Urothelium cell line (cell line): Measurements from ENCODE around the gene NMNAT2.

Source experiments
- DNase-seq: peaks from one replicate; pipeline ENCODE4 v3.0.0; 2011; ENCODE audit warnings: low spot score, mixed read lengths
- FAIRE-seq: peaks from 2 replicates; lab custom pipeline; 2011; peaks lifted over from hg19 to GRCh38; lab: Jason Lieb, UNC

Gene NMNAT2

DNA sequence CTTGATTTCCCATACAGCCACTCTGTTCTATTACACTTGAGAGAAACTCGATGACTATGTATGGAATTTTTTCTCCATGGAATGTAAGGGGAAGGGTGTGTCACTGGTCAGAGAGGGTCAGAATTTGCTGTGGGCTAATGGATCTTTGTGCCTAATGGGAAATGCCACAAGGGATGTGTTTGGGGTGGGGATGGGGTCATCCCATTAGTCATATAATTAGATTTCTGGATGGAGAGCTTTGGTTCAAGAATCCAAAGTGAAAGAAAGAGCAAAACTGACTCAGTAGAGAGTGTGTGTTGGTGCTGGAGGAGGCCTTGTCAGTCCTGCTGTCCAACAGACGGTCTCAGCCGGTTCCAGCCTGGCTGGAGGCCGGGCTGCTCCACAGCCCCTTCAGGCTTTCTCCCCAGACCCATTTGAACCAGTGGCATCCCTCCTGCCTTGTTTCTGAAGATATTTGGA, 145.8 kb downstream of the NMNAT2 start:
- DNase-seq (peak; percentile 42), FAIRE-seq (no peak)

DNA sequence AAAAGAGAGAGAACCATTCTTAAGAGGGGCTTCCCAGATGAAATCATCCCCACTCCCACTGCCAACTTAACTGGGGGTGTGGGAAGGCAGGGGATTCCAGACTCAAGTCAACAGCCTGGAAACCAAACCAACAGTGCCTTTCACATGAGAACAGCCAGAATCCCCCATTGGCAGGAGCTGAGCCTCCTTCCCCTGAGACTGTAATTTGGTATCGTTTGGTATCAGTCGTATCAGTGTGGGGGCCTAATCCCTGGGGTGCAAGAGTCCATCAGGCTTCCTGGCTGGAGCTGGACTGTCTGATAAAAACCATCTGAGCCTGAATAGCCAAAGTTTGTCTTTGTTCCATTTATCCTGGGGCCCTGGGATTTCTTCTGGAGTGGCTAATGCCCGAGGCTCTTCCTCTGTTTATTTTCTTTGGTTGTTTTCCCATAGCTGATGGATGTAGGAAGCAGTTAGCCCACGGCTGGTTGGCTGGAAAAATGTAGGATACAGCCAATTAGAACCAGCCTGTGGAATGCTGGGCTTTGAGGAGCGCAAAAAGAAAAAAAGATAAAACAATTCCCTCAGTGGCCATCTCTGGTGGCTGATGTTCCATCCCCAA, 147.5 kb downstream of the NMNAT2 start:
- DNase-seq (no peak), FAIRE-seq (no peak)

GRCh38 chr1:183267646-183268431, 150.3 kb downstream of the NMNAT2 start:
- DNase-seq (no peak), FAIRE-seq (no peak)

- FAIRE-seq (no peak), DNase-seq (no peak)
Measured at GRCh38 chr1:183263886-183264602, 154.1 kb downstream of the NMNAT2 start.

GRCh38 chr1:183262628-183263200, 155.5 kb downstream of the NMNAT2 start:
- DNase-seq, result no peak

DNA sequence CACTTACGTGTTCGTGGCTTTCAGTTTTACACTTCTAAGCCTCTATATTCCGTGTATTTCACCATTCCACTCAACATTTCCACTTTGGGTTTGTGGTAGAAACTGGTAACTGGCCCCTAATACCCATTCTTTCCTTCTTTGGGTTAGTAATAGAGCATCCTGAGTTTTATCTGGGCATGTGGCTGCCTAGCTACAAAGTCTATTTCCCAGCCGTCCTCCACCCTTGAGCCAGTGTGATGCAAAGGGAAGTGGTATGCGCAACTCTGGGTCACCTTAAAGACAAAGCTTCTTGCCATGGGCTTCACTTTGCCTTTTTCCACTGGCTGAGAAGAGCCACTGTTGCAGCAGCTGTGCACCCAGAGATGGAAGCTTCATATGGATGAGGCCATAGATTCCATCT, 158.3 kb downstream of the NMNAT2 start:
- DNase-seq, result no peak

More at GRCh38 chr1:183262628-183263200, 155.5 kb downstream of the NMNAT2 start:
- FAIRE-seq, result no peak

DNA sequence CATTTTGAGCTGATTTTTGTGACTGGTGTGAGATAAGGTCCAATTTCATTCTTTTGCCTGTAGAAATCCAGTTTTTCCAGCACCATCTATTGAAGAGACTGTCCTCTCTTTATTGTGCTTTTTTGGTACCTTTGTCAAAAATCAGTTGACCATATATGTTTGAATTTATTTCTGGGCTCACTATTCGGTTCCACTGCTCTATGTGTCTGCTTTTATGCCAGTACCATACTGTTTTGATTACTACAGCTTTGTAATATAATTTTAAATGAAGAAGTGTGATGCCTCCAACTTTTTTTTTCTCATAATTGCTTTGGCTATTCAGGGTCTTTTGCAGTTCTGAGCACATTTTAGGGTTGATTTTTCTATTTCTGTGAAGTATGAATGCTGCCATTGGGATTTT, 163.1 kb downstream of the NMNAT2 start:
- no peak for FAIRE-seq
- DNase-seq, result no peak

More for the DNA sequence above, 158.3 kb downstream of the NMNAT2 start:
- no peak for FAIRE-seq

DNA sequence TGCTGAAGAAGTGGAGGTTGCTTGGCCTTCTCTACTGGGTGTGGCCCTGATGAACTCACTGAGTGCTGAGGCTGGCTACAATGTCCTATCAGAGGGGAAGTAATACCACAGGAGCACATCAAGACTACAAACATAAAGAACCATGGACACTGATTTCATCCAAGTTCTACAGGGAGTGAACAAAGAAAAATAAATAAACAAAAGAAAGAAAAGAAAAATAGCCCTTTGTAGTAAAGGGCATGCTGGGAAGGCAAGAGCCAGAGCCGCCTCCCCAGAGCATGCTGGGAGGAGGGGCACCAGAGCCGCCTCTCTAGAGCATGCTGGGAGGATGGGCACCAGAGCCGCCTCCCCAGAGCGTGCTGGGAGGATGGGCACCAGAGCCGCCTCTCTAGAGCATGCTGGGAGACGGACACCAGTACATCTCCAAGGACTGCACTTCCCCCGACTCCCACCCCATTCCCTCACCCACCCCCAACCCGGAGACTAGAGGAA, 166.2 kb downstream of the NMNAT2 start:
- FAIRE-seq (no peak), DNase-seq (no peak)

DNA sequence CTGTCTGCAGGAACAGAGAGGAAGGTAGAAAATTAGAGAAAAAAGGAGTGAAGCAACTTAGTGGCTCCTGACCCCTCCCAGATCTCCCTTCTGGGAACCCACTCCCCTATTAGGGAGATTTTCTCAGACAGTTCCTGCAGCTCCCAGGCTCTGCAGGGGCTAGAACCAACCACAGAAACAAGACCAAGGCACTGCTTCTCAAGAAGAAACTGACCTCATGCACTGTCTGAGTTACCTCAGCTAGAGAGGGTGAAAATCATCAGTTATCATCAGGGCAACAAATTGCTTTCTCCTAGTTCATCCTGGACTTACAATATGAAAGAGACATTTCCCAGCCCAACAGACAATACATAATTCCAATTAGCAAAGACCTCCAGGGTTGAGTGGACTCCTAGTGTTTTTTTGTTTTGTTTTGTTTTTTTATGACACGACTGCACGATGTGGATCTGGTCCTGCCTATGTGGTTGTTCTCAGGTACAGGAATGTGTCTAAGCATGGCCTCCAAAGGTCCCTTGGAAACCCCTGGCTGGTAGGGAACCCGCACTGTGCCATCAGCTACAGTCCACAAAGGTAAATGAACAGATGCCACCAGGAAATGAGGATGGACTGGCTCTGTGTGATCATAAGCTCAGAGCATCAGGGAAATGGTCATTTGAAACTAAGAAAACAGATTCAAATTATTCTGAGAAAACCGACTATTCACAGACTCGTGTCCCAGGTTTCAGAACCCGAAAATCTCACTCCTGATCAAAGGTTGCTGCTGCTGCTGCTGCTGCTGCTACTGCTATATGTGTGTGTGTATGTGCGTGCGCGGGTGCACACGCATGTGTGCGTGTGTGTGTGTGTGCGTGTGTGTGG, 166.8 kb downstream of the NMNAT2 start:
- no peak for FAIRE-seq
- DNase-seq, result no peak

- no peak for DNase-seq
Measured at GRCh38 chr1:183249941-183250452, 168.2 kb downstream of the NMNAT2 start.

DNA sequence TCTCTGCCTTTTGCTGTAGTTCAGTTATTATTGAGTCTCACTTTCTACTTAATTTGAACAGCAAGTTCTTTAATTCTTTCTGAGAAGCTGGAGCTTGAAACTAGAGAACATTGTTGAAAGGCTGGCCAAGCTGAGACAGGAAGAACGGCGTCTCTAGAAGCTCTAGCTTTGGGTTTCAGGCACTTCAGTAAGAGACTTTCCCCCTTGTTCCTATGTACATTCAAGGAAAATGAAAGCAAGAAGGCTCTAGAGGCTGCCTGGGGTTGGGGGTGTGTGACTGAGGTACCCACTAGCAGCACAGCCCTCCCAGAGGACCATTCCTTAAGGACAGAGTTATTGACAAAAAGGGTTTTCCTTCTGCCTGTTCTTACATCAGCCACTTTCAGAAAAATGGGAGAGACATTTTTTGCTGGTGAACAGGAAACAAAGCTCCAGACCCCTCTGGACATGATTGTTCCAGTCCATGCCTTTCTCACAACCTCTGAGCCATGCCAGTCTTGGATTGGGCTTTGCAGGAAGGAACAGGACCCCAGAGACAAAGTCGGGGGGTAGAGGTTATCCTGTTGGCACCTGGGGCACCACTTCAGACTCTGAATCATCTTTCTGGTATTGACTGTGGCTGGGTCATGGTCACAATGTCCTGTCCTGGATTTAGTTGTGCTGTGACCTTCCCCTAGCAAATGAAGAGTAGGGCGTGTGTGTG, 169.0 kb downstream of the NMNAT2 start:
- FAIRE-seq, result no peak
- no peak for DNase-seq

More at GRCh38 chr1:183249941-183250452, 168.2 kb downstream of the NMNAT2 start:
- no peak for FAIRE-seq

DNA sequence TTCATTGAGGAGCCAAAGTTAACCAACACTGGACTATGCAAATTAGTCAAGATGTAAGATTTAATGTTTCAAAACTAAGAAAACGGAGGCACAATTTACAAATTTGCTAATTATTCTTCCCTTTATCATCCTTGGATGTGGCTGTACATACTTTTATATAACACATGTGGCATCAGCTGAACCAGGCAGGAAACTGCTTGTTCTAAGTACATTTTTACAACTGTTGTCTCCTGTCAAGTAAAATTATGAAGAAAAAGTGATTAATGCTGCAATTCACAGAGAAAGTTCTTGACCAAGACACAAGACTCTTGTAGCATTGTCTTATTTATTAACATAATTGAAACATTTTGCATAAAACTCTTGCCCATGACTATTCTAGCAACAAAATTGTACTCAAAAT, 170.2 kb downstream of the NMNAT2 start:
- DNase-seq, result no peak
- no peak for FAIRE-seq

DNA sequence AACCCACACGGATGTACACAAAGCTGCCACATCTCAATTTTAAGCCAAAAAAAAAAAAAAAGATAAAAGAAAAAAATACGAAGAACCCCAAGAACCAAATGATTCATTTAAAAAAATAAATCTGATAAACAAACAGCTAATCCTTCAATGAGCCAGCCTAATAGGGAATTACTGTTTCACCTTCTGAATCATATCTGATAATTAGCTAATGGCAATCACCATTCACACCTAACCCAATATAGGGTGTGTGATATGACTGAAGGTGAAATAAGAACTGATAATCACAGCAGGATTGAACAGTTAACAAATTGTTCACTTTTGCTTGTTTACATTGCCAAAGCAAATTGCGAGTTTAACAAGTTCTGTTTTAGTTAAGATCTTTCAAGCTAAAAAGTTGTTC, 170.7 kb downstream of the NMNAT2 start:
- FAIRE-seq (no peak), DNase-seq (no peak)

DNA sequence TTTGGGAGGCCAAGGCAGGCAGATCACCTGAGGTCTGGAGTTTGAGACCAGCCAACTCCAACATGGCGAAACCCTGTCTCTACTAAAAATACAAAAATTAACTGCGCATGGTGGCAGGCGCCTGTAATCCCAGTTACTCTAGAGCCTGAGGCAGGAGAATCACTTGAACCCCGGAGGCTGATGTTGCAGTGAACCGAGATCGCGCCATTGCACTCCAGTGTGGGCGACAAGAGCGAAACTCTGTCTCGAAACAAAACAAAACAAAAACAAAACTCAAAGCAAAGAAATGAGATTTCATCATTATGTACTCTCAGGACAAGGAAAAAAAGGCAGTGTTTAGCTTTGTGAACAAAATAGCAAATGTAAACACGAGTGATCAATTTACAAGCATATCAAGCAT, 171.1 kb downstream of the NMNAT2 start:
- DNase-seq (no peak), FAIRE-seq (no peak)

DNA sequence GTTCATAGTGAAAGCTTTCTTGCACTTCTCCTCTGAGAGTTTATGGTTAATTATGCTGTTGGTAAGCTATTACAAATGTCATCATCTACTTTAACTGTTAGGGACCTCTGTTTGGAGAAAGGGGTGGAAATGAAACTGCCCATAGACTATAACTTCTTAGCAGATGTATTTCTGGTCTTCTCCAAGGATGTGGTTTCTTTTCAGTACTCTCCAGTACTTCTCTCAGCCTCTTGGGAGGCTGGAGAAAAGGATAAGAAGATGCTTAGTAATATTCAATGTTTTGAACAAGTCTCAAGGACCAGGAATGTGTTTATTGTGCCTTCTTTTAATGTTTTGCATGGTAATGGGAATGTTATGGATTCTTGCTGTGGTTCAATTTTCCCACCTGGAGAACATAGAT, 171.7 kb downstream of the NMNAT2 start:
- no peak for FAIRE-seq
- DNase-seq, result no peak

DNA sequence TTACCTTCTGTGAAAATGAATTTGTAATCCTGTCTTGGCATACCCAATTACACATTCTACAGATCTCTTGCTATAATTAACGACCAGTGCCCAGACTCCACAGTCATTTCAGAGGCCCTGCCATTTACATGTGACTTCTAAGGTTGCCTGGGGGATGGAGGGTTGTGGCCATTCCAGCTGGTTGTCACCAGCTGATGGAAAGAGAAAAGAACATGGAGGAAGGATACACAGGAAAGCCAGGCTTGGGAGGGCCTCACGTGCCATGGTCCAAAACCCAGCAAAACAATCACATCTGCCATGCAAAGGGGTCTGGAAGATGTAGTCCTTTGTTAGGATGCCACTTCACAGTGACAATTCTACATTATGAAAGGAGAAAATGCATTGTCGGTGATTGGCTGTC, 172.8 kb downstream of the NMNAT2 start:
- DNase-seq, result no peak
- no peak for FAIRE-seq

DNA sequence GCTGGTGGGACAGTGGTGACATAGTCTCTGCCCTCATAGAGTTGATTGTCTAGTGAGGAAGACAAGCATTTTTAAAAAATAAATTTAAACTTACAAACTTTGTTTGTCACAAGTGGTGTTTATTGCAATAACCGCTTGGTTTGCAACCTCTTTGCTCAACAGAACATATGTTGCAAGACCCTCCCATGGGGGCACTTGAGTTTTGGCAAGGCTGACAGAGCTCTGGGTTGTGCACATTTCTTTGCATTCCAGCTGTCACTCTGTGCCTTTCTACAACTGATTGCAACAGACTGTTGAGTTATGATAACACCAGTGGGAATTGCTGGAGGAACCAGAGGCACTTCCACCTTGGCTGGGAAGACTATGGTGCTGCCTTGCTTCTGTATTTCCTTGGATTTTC, 173.7 kb downstream of the NMNAT2 start:
- FAIRE-seq, result no peak
- DNase-seq, result no peak

- FAIRE-seq (no peak), DNase-seq (no peak)
Measured at GRCh38 chr1:183243161-183244050, 174.8 kb downstream of the NMNAT2 start.
